HG03064 (cell line): ENCODE results near the gene IRF5.

ENCODE experiments used
- ATAC-seq: cut with Tn5 transposase; IDR thresholded peaks from one replicate; pipeline ENCODE4 v1.9.1; 2021; ENCODE audit warnings: low read depth; ENCODE audit not compliant: unreplicated experiment

The IRF5 gene

GRCh38 chr7:128937647-128938543 is at the start of gene IRF5:
Gene IRF5, plus strand, starts transcription at chr7:128937927. Its CDS starts 4,155 bp downstream, at chr7:128942082.
- no peak for ATAC-seq

DNA sequence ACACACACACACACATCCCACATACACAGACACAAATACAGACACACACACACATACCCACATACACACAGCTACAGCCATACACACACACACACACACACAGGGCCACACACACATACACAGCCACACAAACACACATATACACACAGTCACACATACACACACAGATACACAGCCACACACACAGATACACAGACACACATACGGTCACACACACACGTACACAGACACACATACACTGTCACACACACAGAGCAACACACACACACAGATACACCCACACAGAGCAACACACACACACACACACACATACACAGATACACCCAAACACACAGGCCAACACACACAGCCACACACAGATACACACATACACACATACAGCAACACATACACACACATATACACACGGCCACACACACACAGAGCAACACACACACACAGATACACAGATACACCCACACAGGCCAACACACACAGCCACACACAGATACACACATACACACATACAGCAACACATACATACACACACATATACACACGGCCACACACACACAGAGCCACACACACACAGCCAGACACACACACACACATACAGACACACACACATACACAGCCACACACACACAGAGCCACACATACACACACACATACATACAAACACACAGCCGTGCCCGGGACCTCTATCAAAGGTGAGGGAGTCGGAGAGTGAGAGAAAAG is 49.5 kb upstream of the IRF5 start:
- ATAC-seq: no peak

DNA sequence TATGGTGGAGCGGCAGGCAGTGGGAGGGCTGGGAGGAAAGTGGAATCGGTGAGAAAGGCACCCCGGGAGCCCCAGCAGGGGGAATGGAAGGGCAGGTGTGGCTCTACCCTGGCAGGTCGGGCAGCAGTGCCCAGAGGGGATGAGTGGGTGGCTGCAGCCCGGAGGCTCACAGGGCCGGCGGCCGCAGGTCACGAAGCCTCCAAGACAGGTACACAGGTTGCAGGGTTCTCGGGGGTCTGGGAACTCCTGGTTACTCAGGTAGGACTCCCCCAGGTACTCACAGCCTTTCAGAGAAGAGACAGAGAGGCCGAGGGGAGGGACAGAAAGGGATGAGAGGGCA is 49.0 kb upstream of the IRF5 start:
- no peak for ATAC-seq

- no peak for ATAC-seq
These were observed 48.6 kb upstream of the IRF5 start for GRCh38 chr7:128889121-128889520.

DNA sequence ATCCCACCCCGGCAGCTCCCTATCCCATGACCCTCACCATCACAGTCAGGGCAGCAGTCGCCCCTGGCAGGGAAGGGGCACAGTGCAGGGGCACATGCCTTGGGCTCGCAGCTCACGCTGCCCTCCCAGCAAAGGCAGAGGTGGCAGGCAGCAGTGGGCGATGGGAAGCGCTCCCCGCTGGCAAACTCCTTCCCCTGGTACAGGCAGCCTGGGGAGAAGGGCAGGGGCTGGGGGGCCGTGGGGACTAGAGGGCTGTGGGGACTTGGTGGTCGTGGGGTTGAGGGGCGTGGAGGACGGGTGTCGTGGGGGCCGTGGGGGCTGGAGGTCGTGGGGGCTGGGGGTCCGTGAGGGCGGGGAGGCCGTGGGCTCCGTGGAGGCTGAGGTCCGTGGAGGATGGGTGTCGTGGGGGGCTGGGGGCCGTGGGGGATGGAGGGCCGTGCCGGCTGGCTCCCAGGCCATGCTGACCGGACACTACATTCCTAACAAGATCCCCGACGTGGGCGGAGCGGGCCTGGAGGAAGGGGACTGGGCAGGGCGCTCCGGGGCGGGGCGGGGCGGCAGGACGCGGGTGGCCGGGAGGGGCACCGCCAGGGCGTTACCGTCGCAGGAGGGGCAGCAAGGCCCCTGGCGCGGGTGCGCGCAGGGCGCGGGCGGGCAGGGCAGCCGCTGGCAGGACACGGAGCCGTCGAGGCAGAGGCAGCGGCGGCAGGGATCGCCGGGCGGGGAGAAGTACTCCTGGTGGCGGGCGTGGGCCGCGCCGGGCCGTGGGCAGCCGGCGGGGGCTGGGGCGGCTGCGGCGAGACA is 47.2 kb upstream of the IRF5 start:
- no peak for ATAC-seq

GRCh38 chr7:128891110-128891941 is 46.4 kb upstream of the IRF5 start:
- ATAC-seq: no peak

GRCh38 chr7:128891942-128892269 is 45.8 kb upstream of the IRF5 start:
- ATAC-seq: no peak

- ATAC-seq: no peak
These were observed 45.0 kb upstream of the IRF5 start for GRCh38 chr7:128892521-128893250.

DNA sequence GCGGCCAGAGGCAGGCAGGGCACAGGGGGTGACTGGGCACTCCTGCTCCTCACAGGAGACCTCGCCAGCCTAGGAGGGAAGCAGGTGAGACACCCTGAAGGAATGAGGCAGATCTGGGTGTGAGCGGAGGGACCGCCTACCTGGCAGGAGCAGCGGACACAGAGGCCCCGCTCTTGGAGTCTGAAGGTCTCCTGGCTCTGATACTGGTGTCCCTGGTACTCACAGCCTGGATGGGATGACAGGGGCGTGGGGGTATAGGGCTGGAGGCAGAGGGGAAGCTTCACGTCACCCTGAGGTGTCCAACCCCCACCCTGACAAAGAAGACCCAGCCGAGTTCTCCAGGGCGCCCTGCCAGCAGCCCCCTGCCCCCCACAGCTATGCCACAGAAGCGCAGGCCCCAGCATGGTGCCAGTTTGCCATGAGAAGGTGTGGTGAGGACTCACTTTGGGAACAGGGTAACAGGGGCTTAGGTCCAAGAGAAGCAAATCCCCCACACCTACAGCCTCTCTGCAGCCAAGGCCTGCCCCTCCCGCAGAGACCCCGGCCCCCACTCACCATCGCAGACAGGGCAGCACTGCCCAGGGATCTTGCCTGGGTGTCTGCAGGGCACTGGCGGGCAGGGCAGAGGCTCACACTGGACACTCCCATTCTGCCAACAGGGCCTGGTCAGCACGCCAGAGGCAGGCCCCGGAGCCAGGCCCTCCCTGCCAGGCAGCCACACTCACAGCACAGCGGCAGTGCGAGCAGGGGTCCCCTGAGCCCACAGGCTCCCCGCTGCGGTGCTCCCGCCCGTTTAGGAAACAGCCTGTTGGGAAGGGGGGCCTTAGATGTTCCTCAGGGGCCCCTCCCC is 44.3 kb upstream of the IRF5 start:
- no peak for ATAC-seq

DNA sequence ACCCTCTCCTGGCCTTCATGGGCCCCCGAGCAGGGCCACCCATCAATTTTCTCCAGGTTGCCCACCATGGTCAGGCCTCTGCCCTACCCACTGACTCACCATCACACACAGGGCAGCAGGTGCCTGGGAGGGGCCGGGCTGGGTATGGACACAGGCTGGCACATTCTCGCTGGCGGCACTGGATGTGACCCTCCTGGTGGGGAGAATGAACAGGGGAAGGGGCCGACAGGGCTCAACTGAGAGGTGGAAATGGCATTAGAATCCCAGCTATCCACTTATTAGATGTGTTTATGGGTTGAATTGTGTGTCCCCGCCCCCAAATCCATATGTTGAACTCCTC is 43.7 kb upstream of the IRF5 start:
- no peak for ATAC-seq

DNA sequence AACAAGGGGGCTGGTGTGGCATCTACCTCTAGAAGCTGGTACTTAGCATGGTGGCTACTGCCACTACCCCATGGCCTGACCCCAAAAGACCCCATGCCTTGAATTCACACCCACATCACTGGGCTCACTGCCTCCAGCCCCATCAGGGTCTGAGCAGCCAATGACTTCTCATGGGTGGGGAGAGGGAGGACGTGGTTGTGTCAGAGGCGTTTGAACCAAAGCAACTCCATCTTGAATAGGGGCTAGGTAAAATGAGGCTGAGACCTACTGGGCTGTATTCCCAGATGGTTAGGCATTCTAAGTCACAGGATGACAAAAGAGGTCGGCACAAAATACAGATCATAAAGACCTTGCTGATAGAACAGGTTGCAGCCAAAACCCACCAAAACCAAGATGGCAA is 42.4 kb upstream of the IRF5 start:
- ATAC-seq: no peak

GRCh38 chr7:128899392-128899791 is 38.3 kb upstream of the IRF5 start:
- ATAC-seq: no peak

GRCh38 chr7:128900237-128900636 is 37.5 kb upstream of the IRF5 start:
- no peak for ATAC-seq

GRCh38 chr7:128902761-128903585 is 34.8 kb upstream of the IRF5 start:
- no peak for ATAC-seq

GRCh38 chr7:128903621-128904361 is 33.9 kb upstream of the IRF5 start:
- no peak for ATAC-seq

DNA sequence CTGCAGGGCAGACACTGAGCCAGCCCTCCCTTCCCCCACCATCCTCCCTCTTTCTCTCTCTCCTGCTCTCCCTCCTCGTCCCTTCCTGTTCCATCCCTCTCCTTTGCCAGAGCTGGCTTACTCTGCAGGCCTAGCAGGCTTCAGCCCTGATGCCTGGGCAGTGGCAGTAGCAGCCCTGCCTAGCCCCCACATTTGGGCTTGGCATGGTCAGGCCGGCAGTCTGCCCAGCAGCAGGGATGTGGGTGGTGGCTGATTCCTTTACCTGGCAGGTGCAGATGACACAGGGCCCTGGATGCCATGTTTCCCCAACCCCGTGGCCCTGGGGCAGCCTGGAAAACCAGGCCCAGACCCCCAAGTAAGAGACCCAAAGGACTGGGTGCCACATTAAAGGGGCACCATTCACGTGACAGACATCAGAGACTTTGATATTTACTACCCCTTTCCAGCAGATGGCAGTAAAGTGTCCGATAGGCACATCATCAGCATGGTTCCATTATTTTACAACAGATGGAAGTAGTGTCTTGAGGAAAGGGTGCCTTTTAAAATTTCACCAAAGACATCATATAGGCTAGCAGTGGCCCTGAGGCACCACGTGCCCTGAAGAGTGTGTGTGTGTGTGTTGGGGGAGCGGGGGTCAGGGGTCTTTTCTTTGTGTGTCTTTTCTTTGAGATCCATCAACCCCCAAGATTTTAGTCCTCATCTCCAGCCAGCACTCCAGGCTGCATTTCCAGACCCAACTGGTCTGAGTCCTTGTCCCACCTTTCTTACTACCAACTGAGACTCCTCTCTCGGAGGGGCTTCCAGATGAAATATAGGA is 33.1 kb upstream of the IRF5 start:
- no peak for ATAC-seq
